Panc1 (cell line): ENCODE measurements around the gene AFG3L2. TPM values are rescaled to one million over a fixed set of nuclear protein-coding genes. Genes with fewer than 3 reads are reported as not detected.

Experiments used
- ATAC-seq: fragments of 200-7000 bp; cut with Tn5 transposase; 2 replicates; pipeline ENCODE4 v1.9.1; 2020; ENCODE audit warnings: mild to moderate bottlenecking, moderate library complexity
- BruUV-seq: library from RNA; stranded (reverse); fragments of 400-500 nt; replicated peaks from 2 replicates; lab custom pipeline; 2021; lab: Mats Ljungman, UMichigan
- CTCF ChIA-PET: fragments of 300-600 bp; sonication (Branson Sonifier 250); formaldehyde crosslinking; loops from one replicate; lab custom pipeline; 2022; ENCODE audit warnings: antibody characterized with exemption; lab: Charles Lee
- POLR2A ChIA-PET: fragments of 300-600 bp; sonication (Branson Sonifier 250); formaldehyde crosslinking; loops from one replicate; lab custom pipeline; 2022; ENCODE audit warnings: antibody characterized with exemption; lab: Charles Lee
- DNase-seq: peaks from one replicate; pipeline ENCODE4 v3.0.0-alpha.2; 2010; ENCODE audit warnings: low read depth, low spot score
- H3K27ac ChIP-seq: 2 replicates; pipeline ENCODE4 v1.5.1; 2011; ENCODE audit warnings: mild to moderate bottlenecking, low read length, inconsistent platforms
- H3K27me3 ChIP-seq: fragments of 200-500 bp; sonication (Bioruptor generic); 2 replicates; pipeline ENCODE4 v1.6.0; 2014; ENCODE audit warnings: low read length, inconsistent platforms; ENCODE audit not compliant: control insufficient read depth, insufficient read depth
- H3K36me3 ChIP-seq: fragments of 200-500 bp; sonication (Bioruptor generic); 2 replicates; pipeline ENCODE4 v1.5.1; 2014; ENCODE audit warnings: inconsistent platforms, mild to moderate bottlenecking, low read length, moderate library complexity; ENCODE audit not compliant: control insufficient read depth, insufficient read depth
- H3K4me1 ChIP-seq: 2 replicates; pipeline ENCODE4 v1.5.1; 2011; ENCODE audit warnings: inconsistent platforms, mild to moderate bottlenecking, low read length, moderate library complexity; ENCODE audit not compliant: control insufficient read depth, insufficient read depth
- H3K4me3 ChIP-seq, 2 experiments: 2 replicates each; pipeline ENCODE4 v1.5.1; 2011 to 2012; ENCODE audit warnings: low read depth in 2 of 2, low read length in 2 of 2, mild to moderate bottlenecking in 2 of 2, inconsistent platforms in 1 of 2, moderate library complexity in 1 of 2
- H3K9me3 ChIP-seq: fragments of 200-500 bp; sonication (Bioruptor generic); 2 replicates; pipeline ENCODE4 v1.5.1; 2014; ENCODE audit warnings: low read depth, mild to moderate bottlenecking, inconsistent platforms, low read length, moderate library complexity; ENCODE audit not compliant: control insufficient read depth, insufficient read depth
- CTCF ChIP-seq: fragments of 450-650 bp; IDR thresholded peaks from 2 replicates; pipeline ENCODE4 v1.5.1; 2017; ENCODE audit warnings: mild to moderate bottlenecking
- POLR2AphosphoS5 ChIP-seq: IDR thresholded peaks from 2 replicates; pipeline ENCODE4 v1.6.1; 2012; ENCODE audit warnings: mild to moderate bottlenecking, low read depth, low read length, moderate library complexity
- REST ChIP-seq, 2 experiments: IDR thresholded peaks; 2 replicates each; pipeline ENCODE4 v1.6.1; 2011 to 2012; ENCODE audit warnings: low read depth in 2 of 2, control low read depth in 1 of 2, low read length in 1 of 2, mild to moderate bottlenecking in 1 of 2, moderate library complexity in 1 of 2; ENCODE audit not compliant: insufficient read depth in 1 of 2
- SIN3A ChIP-seq: IDR thresholded peaks from 2 replicates; pipeline ENCODE4 v1.6.1; 2012; ENCODE audit warnings: low read depth, mild to moderate bottlenecking, low read length, moderate library complexity, borderline replicate concordance; ENCODE audit not compliant: insufficient read depth
- TCF7L2 ChIP-seq: IDR thresholded peaks from 2 replicates; pipeline ENCODE4 v1.6.1; 2011; ENCODE audit warnings: mild to moderate bottlenecking, low read depth, low read length, inconsistent platforms
- in situ Hi-C: cut with HindIII; loops from 2 replicates; pipeline ENCODE4 v1.10.0; 2016; ENCODE audit warnings: low sequenced_read_pairs, low pct_unique_long_range_greater_than_20kb
- intact Hi-C: fragments of 100-400 bp; cut with micrococcal nuclease; formaldehyde crosslinking; loops from one replicate; pipeline ENCODE4 v1.10.0; 2022; ENCODE audit not compliant: unreplicated experiment
- total RNA-seq: library from RNA; stranded (reverse); gene quantifications from one replicate; pipeline ENCODE4 v1.2.1, GENCODE V29; 2021; ENCODE audit not compliant: unreplicated experiment

The AFG3L2 gene
- total RNA-seq, 1 experiment from 2014 or later, result 58.0 TPM

- no peak for ATAC-seq
Measured at GRCh38 chr18:12340945-12341660, 35.9 kb downstream of the AFG3L2 start.

GRCh38 chr18:12338382-12338781 is 38.6 kb downstream of the AFG3L2 start:
- no TSS peak for BruUV-seq
- ATAC-seq (no peak), DNase-seq (no peak)
- intact Hi-C loops, result no loop called here
- Histone ChIP-seq H3K27ac (no peak overlapping the region), H3K36me3 (peaks cover 5% of the 10 kb centered on the region; the same call in 1 of the 2 replicates), H3K4me1 (peaks cover 3% of the 10 kb centered on the region; the same call in 1 of the 2 replicates), H3K27me3 (no peaks in the 10 kb centered on the region), H3K4me3 (no peak overlapping the region), H3K9me3 (no peaks in the 10 kb centered on the region)
- TF ChIP-seq POLR2AphosphoS5 (no peak), SIN3A (no peak), TCF7L2 (no peak), CTCF (no peak), REST (IDR thresholded peaks at IDR 0.05; ENCODE audit: insufficient read depth in 1 of 2, low read depth in 2 of 2, low read length in 1 of 2) (no peak)
- ChIA-PET POLR2A (interaction anchor here (0.5 to 0.6 kb wide), 2 partner anchors 31 to 167 kb away, joined by 4 to 8 read pairs; no protein-coding TSS in a partner anchor), CTCF (no interaction called here)
- in situ Hi-C loops, result no loop called here

More at GRCh38 chr18:12340945-12341660, 35.9 kb downstream of the AFG3L2 start:
- Histone ChIP-seq H3K27ac (no peak overlapping the region), H3K4me3 (no peak overlapping the region), H3K27me3 (no peaks in the 10 kb centered on the region), H3K36me3 (peaks cover 10% of the 10 kb centered on the region), H3K9me3 (no peaks in the 10 kb centered on the region), H3K4me1 (peaks cover 3% of the 10 kb centered on the region; the same call in 1 of the 2 replicates)
- no TSS peak for BruUV-seq
- intact Hi-C loops (no loop called here), in situ Hi-C loops (no loop called here)
- no peak for DNase-seq
- TF ChIP-seq TCF7L2 (no peak), CTCF (no peak)
- CTCF ChIA-PET, result interaction anchor here (0.7 kb wide), 1 partner anchor 134 kb away, joined by 6 read pairs; no protein-coding TSS in a partner anchor
- POLR2A ChIA-PET, result no interaction called here
